Measurements from ENCODE around the gene PHEX. TPM values are rescaled to one million over a fixed set of nuclear protein-coding genes. Genes with fewer than 3 reads are reported as not detected.

The PHEX gene
- total RNA-seq (2012; rRNA removed): 0.44 and 0.76 TPM in 2 replicates

DNA sequence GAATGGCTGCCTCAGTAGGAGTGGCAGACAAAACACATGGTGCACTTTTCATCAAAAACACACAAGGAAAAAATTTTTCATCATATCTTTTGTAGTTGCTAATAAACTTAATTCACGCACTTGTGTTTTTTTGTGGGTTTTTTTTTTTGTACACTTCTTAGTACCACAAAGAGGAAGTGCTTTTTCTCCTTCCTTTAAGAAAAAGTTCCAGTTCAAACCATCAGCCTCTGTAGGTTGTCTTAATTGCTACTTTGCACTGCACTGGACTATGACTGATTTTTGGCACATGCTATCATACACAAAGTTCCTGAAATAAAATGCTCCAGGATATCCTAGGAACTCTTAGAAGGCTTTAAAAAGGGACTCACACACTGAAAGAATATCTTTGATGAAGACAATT lies at the start of gene PHEX:
Gene PHEX (plus strand): TSS at position 242 of the 400 bp plus-strand sequence. CDS start 681 bp downstream, outside the sequence.
- Histone ChIP-seq H3K9ac (ENCODE audit: low read depth, low read length) (no peak within 1 kb of the TSS), H3K36me3 (ENCODE audit: insufficient read depth, low read length) (no peaks in the 10 kb centered on the region), H3K9me3 (replicated peaks; ENCODE audit: low read length) (no peaks in the 10 kb centered on the region), H3K27me3 (ENCODE audit: control insufficient read depth, insufficient read depth, low read length) (no peaks in the 10 kb centered on the region), H3K4me1 (ENCODE audit: control insufficient read depth, insufficient read depth, low read length) (no peaks in the 10 kb centered on the region), H3K4me3 (ENCODE audit: low read length) (no peak within 1 kb of the TSS), H3K4me2 (ENCODE audit: low read length) (no peak within 1 kb of the TSS)

DNA sequence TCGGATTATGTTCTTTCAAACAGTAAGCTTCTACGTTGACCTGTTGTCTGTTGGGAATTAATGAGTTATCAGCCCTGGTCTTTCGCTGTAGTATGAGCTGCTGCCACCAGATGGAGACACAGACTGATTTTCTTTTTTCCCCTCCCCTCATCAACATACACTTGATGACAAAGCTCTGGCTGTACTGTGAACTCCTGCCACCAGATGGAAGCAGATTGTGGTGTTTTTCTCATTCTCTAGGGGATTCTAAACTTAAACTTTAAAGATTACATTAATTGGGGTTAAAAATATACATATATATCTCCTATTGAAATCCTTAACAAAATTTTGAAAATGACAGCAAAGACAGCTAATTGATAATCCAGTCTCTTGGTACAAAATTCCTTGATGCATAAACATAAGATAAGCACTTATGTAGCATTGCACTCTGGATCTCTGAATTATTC lies 46.8 kb upstream of the PHEX start:
- H3K4me2 ChIP-seq (ENCODE audit: low read length): no peak overlapping the region
- no peaks in the 10 kb centered on the region for H3K27me3 ChIP-seq (ENCODE audit: control insufficient read depth, insufficient read depth, low read length)
- H3K9ac ChIP-seq (ENCODE audit: low read depth, low read length): no peak overlapping the region
- H3K4me1 ChIP-seq (ENCODE audit: control insufficient read depth, insufficient read depth, low read length): no peaks in the 10 kb centered on the region
- no peaks in the 10 kb centered on the region for H3K9me3 ChIP-seq (replicated peaks; ENCODE audit: low read length)
- H3K36me3 ChIP-seq (ENCODE audit: insufficient read depth, low read length): peaks cover 32% of the 10 kb centered on the region
- no peak overlapping the region for H3K4me3 ChIP-seq (ENCODE audit: low read length)

DNA sequence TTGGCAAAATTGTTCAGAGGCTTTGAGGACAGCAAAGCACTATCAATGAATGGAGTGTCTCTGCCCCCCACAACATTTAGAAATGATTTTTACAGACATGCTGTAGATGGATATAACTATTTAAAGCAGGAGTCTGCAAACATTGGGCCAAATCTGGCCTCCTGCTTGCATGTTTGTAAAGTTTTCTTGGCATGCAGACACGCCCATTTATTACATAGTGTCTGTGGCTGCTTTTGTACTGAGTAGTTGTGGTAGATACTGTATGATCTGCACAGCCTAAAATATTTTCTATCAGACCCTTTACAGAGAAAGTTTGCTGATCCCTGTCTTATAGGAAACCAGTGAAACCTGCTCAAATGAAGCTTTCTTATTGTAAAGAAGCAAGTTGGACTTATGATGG lies 45.5 kb upstream of the PHEX start:
- H3K4me2 ChIP-seq (ENCODE audit: low read length): no peak overlapping the region

DNA sequence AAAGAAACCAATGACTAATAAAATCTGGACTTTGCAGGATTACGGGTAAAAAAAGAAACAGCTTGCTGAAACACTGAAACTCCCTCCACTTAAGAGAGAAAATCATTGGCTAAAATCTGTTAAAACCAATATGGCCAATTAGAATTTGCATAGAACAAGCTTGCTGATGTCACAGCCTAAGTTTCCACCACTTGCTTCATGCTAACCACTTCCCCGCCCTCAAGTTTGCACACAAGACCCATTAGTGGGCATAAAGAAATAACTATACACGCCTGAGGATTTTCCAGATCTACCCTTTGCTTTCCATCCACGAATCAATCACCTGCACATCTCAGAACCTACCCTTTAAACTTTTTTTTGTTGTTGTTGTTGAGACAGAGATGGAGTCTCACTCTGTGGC lies 42.7 kb upstream of the PHEX start:
- H3K9me3 ChIP-seq (replicated peaks; ENCODE audit: low read length): no peaks in the 10 kb centered on the region
- H3K4me1 ChIP-seq (ENCODE audit: control insufficient read depth, insufficient read depth, low read length): no peaks in the 10 kb centered on the region
- H3K4me3 ChIP-seq (ENCODE audit: low read length): no peak overlapping the region
- H3K27me3 ChIP-seq (ENCODE audit: control insufficient read depth, insufficient read depth, low read length): no peaks in the 10 kb centered on the region
- no peak overlapping the region for H3K4me2 ChIP-seq (ENCODE audit: low read length)
- no peak overlapping the region for H3K9ac ChIP-seq (ENCODE audit: low read depth, low read length)
- H3K36me3 ChIP-seq (ENCODE audit: insufficient read depth, low read length): peaks cover 50% of the 10 kb centered on the region

More for the DNA sequence above, 45.5 kb upstream of the PHEX start:
- Histone ChIP-seq H3K9me3 (replicated peaks; ENCODE audit: low read length) (no peaks in the 10 kb centered on the region), H3K4me1 (ENCODE audit: control insufficient read depth, insufficient read depth, low read length) (no peaks in the 10 kb centered on the region), H3K27me3 (ENCODE audit: control insufficient read depth, insufficient read depth, low read length) (no peaks in the 10 kb centered on the region), H3K9ac (ENCODE audit: low read depth, low read length) (no peak overlapping the region), H3K36me3 (ENCODE audit: insufficient read depth, low read length) (peaks cover 37% of the 10 kb centered on the region), H3K4me3 (ENCODE audit: low read length) (no peak overlapping the region)

DNA sequence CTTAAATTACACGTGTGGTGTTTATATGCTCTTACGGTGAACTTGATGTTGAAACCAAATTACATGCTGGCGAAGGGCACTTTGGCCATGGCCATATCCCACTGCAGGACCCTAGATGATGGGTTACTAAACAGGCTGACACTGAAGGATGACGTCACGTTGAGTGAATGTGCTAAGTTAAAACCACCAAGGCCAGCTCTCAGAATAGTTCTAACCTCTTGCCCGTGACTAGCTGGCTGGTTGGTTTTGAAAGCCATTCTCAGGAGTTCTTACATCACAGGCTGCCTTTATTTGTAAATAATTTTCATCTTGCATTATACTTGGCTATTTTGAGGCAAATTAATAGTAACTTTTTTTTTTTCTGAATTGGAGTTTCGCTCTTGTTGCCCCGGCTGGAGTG lies 41.3 kb upstream of the PHEX start:
- Histone ChIP-seq H3K9ac (ENCODE audit: low read depth, low read length) (no peak overlapping the region), H3K4me2 (ENCODE audit: low read length) (no peak overlapping the region), H3K27me3 (ENCODE audit: control insufficient read depth, insufficient read depth, low read length) (no peaks in the 10 kb centered on the region), H3K4me3 (ENCODE audit: low read length) (no peak overlapping the region), H3K36me3 (ENCODE audit: insufficient read depth, low read length) (peaks cover 46% of the 10 kb centered on the region), H3K9me3 (replicated peaks; ENCODE audit: low read length) (no peaks in the 10 kb centered on the region), H3K4me1 (ENCODE audit: control insufficient read depth, insufficient read depth, low read length) (peaks cover 6% of the 10 kb centered on the region)

DNA sequence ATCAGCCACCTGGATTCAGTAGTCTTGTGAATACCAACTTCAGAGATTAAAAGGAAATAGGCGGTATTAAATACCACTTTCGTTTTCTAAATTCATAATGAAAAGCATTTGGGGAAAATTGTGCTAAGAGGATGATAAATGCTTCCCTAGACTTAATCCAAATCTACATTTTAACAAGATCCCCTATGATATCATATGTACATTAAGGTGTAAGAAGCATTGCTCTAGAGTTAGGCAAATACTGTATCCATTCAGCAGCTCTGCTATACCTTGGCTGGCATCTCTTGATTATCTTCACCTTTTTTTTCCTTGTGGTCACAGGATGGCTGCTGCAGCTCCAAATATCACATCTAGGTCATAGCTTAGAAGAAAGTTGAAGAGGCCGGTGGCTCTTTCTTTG lies 40.6 kb upstream of the PHEX start:
- Histone ChIP-seq H3K4me2 (ENCODE audit: low read length) (no peak overlapping the region), H3K36me3 (ENCODE audit: insufficient read depth, low read length) (peaks cover 43% of the 10 kb centered on the region), H3K9ac (ENCODE audit: low read depth, low read length) (no peak overlapping the region), H3K9me3 (replicated peaks; ENCODE audit: low read length) (no peaks in the 10 kb centered on the region), H3K4me3 (ENCODE audit: low read length) (no peak overlapping the region), H3K27me3 (ENCODE audit: control insufficient read depth, insufficient read depth, low read length) (no peaks in the 10 kb centered on the region), H3K4me1 (ENCODE audit: control insufficient read depth, insufficient read depth, low read length) (peaks cover 13% of the 10 kb centered on the region)

DNA sequence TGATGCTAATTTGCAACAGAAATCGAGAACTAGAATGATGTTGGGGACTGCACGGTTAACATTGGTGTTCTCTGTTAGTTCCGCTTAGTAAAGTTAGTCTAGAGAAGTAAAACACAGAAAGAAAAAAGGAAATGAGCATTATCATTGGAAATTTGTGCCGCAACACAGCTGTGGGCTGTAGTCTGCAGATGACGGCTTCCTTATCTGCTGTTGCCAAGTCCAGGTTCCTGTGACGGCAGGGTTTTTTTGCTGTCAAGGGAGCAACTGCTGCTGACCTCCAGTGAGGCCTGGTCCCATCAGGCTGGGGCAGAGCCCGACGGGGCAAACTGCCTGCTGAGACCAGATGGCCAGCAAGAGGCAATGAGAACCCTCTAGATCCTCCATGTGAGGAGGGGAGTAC lies 38.9 kb upstream of the PHEX start:
- Histone ChIP-seq H3K4me3 (ENCODE audit: low read length) (no peak overlapping the region), H3K4me2 (ENCODE audit: low read length) (no peak overlapping the region), H3K36me3 (ENCODE audit: insufficient read depth, low read length) (peaks cover 30% of the 10 kb centered on the region), H3K4me1 (ENCODE audit: control insufficient read depth, insufficient read depth, low read length) (peaks cover 16% of the 10 kb centered on the region), H3K27me3 (ENCODE audit: control insufficient read depth, insufficient read depth, low read length) (no peaks in the 10 kb centered on the region), H3K9ac (ENCODE audit: low read depth, low read length) (no peak overlapping the region), H3K9me3 (replicated peaks; ENCODE audit: low read length) (no peaks in the 10 kb centered on the region)

DNA sequence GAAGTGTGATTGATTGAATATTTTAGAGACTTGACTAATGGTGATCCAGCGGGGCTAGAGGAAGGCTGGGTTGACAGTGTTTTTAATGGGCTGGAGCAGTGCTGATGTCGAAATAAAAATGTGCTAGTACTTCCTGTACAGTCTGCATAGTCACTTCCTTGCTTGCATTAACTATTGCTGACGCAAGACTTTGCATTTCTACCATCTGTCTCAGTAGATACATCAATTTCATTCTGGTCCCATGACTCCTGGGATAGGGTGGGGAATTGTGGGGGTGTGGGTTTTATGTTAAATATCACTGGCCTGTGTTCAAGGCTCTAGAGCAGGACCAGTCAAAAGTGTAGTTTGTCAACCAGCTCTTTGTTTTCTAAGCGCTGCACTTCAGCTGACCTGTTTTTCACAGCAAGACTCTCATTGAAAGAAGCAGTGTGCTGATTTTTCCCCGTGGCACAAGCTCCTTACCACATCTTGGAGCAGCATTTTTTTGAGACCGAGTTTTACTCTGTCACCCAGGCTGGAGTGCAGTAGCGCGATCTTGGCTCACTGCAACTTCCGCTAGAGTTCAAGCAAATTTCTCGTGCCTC lies 35.2 kb upstream of the PHEX start:
- H3K27me3 ChIP-seq (ENCODE audit: control insufficient read depth, insufficient read depth, low read length): no peaks in the 10 kb centered on the region
- H3K36me3 ChIP-seq (ENCODE audit: insufficient read depth, low read length): peaks cover 11% of the 10 kb centered on the region
- peaks cover 16% of the 10 kb centered on the region for H3K4me1 ChIP-seq (ENCODE audit: control insufficient read depth, insufficient read depth, low read length)
- no peak overlapping the region for H3K4me2 ChIP-seq (ENCODE audit: low read length)
- H3K4me3 ChIP-seq (ENCODE audit: low read length): no peak overlapping the region
- H3K9me3 ChIP-seq (replicated peaks; ENCODE audit: low read length): no peaks in the 10 kb centered on the region
- H3K9ac ChIP-seq (ENCODE audit: low read depth, low read length): no peak overlapping the region

DNA sequence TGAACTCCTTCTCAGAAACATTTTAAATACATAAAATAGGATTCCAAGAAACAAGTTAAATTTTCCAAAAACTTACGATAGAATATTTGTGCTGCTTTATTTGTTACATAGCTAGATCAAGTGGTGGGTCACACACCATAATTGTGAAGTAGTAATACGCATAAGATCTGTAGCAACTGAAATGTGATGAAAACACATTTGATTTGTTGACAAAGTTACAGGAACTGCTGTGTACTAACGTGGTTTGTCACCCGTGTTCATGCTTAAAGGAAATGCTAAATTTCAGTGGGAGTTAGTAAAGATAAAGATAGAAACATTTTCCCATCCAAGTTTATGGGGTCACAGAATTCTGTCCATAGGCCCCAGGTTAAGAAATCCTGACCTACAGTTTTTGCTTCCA lies 34.1 kb upstream of the PHEX start:
- peaks cover 1% of the 10 kb centered on the region for H3K36me3 ChIP-seq (ENCODE audit: insufficient read depth, low read length)
- H3K4me1 ChIP-seq (ENCODE audit: control insufficient read depth, insufficient read depth, low read length): peaks cover 16% of the 10 kb centered on the region
- no peaks in the 10 kb centered on the region for H3K9me3 ChIP-seq (replicated peaks; ENCODE audit: low read length)
- H3K9ac ChIP-seq (ENCODE audit: low read depth, low read length): no peak overlapping the region
- H3K4me3 ChIP-seq (ENCODE audit: low read length): no peak overlapping the region
- H3K27me3 ChIP-seq (ENCODE audit: control insufficient read depth, insufficient read depth, low read length): no peaks in the 10 kb centered on the region
- no peak overlapping the region for H3K4me2 ChIP-seq (ENCODE audit: low read length)

DNA sequence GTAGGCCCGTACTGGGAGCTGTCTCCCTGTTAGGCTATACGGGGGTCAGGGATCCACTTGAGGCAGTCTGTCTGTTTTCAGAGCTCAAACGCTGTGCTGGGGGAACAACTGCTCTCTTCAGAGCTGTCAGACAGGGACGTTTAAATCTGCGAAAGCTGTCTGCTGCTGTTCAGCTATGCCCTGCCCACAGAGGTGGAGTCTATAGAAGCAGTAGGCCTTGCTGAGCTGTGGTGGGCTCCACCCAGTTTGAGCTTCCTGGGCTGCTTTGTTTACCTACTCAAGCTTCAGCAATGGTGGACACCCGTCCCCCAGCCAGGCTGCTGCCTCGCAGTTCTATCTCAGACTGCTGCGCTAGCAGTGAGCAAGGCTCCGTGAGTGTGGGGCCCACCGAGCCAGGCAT lies 27.3 kb upstream of the PHEX start:
- H3K4me2 ChIP-seq (ENCODE audit: low read length): no peak overlapping the region
- H3K4me3 ChIP-seq (ENCODE audit: low read length): no peak overlapping the region
- H3K36me3 ChIP-seq (ENCODE audit: insufficient read depth, low read length): peaks cover 5% of the 10 kb centered on the region
- H3K9ac ChIP-seq (ENCODE audit: low read depth, low read length): no peak overlapping the region
- no peaks in the 10 kb centered on the region for H3K9me3 ChIP-seq (replicated peaks; ENCODE audit: low read length)
- H3K27me3 ChIP-seq (ENCODE audit: control insufficient read depth, insufficient read depth, low read length): no peaks in the 10 kb centered on the region
- H3K4me1 ChIP-seq (ENCODE audit: control insufficient read depth, insufficient read depth, low read length): no peaks in the 10 kb centered on the region

DNA sequence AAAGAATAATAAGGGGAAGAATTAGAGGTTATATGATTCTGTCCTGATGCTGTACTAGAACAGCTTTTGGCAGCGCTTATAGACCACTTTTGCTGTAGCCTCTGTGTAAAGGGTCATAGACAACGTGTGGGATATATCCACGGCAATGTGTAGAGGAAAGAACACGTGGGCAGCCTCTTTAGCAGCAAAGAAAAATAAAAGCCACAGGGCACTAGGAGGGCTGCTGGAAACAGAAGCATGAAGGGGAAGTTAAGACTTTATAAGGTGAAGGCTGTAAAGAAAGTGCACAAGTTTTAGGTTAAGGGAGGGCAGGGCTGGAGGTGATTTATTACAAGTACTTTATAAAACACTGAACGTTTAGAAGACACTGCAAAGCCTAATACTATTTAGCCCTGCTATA lies 20.1 kb upstream of the PHEX start:
- H3K36me3 ChIP-seq (ENCODE audit: insufficient read depth, low read length): no peaks in the 10 kb centered on the region
- H3K4me3 ChIP-seq (ENCODE audit: low read length): no peak overlapping the region
- H3K4me2 ChIP-seq (ENCODE audit: low read length): no peak overlapping the region
- H3K27me3 ChIP-seq (ENCODE audit: control insufficient read depth, insufficient read depth, low read length): no peaks in the 10 kb centered on the region
- H3K9me3 ChIP-seq (replicated peaks; ENCODE audit: low read length): no peaks in the 10 kb centered on the region
- H3K4me1 ChIP-seq (ENCODE audit: control insufficient read depth, insufficient read depth, low read length): no peaks in the 10 kb centered on the region
- H3K9ac ChIP-seq (ENCODE audit: low read depth, low read length): no peak overlapping the region

DNA sequence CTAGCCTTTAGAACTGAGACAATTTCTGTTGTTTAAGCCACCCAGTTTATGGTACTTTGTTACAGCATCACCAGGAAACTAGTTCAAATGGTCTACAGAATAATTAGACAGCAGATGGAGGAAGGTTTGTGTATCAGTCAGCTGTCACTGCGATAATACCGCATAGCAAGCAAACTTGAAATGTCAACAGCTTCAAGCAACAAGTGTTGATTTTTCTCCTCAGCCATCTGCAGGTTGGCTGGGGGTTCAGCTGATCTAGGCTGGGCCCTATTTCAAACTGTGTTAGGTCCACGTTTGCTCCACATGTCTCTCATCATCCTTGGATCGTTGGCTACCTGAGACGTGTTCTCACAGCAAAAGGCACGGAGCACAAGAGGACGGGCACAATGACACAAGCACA lies 19.2 kb upstream of the PHEX start:
- Histone ChIP-seq H3K4me1 (ENCODE audit: control insufficient read depth, insufficient read depth, low read length) (no peaks in the 10 kb centered on the region), H3K27me3 (ENCODE audit: control insufficient read depth, insufficient read depth, low read length) (no peaks in the 10 kb centered on the region), H3K4me3 (ENCODE audit: low read length) (no peak overlapping the region), H3K9me3 (replicated peaks; ENCODE audit: low read length) (no peaks in the 10 kb centered on the region), H3K36me3 (ENCODE audit: insufficient read depth, low read length) (no peaks in the 10 kb centered on the region), H3K4me2 (ENCODE audit: low read length) (no peak overlapping the region), H3K9ac (ENCODE audit: low read depth, low read length) (no peak overlapping the region)
